SHP77 (cell line): ENCODE data around the gene HOXB5.

ENCODE experiments used
- DNase-seq, 2 experiments: peaks; one replicate each; lab custom pipeline; 2025; lab: John Stamatoyannopoulos, UW

HOXB5 gene

GRCh38 chr17:48589831-48590606, 3.6 kb downstream of the HOXB5 start, which contains the start of gene HOXB3:
Gene HOXB3, minus strand, starts transcription at chr17:48590241. Its CDS starts 37,767 bp downstream, at chr17:48552474.
- DNase-seq = peak in 1 of 2 experiments; percentile 32

GRCh38 chr17:48589060-48589830, 4.3 kb downstream of the HOXB5 start:
- DNase-seq = no peak

- DNase-seq = no peak
Measured at GRCh38 chr17:48588528-48588927, 5.1 kb downstream of the HOXB5 start.

- DNase-seq = no peak
Measured at GRCh38 chr17:48588074-48588415, 5.5 kb downstream of the HOXB5 start.

- peak; percentile 93 to 95 for DNase-seq
Measured at GRCh38 chr17:48587276-48588073, 6.1 kb downstream of the HOXB5 start.

- DNase-seq = peak; percentile 54 to 63
Measured at GRCh38 chr17:48586355-48587258, 7.0 kb downstream of the HOXB5 start.

- DNase-seq = no peak
Measured at GRCh38 chr17:48584223-48584741, 9.3 kb downstream of the HOXB5 start.

GRCh38 chr17:48583708-48584222, 9.8 kb downstream of the HOXB5 start:
- DNase-seq = no peak

- DNase-seq = no peak
Measured at GRCh38 chr17:48582750-48583069, 10.9 kb downstream of the HOXB5 start.

GRCh38 chr17:48579760-48580554, 13.6 kb downstream of the HOXB5 start:
- no peak for DNase-seq

- DNase-seq = no peak
Measured at GRCh38 chr17:48579471-48579759, 14.2 kb downstream of the HOXB5 start.

- no peak for DNase-seq
Measured at GRCh38 chr17:48578616-48579470, 14.7 kb downstream of the HOXB5 start.

GRCh38 chr17:48577946-48578615, 15.5 kb downstream of the HOXB5 start, which contains the start of gene HOXB4:
Gene HOXB4, minus strand, starts transcription at chr17:48578350. Its CDS starts 31 bp downstream, at chr17:48578319.
- DNase-seq = no peak

GRCh38 chr17:48577330-48577945, 16.1 kb downstream of the HOXB5 start:
- no peak for DNase-seq

- no peak for DNase-seq
Measured at GRCh38 chr17:48576479-48577309, 16.9 kb downstream of the HOXB5 start.

GRCh38 chr17:48575673-48576478, 17.7 kb downstream of the HOXB5 start:
- DNase-seq = no peak
